ENCODE results near the gene TST.

- TF ChIP-seq, protein P1, sequence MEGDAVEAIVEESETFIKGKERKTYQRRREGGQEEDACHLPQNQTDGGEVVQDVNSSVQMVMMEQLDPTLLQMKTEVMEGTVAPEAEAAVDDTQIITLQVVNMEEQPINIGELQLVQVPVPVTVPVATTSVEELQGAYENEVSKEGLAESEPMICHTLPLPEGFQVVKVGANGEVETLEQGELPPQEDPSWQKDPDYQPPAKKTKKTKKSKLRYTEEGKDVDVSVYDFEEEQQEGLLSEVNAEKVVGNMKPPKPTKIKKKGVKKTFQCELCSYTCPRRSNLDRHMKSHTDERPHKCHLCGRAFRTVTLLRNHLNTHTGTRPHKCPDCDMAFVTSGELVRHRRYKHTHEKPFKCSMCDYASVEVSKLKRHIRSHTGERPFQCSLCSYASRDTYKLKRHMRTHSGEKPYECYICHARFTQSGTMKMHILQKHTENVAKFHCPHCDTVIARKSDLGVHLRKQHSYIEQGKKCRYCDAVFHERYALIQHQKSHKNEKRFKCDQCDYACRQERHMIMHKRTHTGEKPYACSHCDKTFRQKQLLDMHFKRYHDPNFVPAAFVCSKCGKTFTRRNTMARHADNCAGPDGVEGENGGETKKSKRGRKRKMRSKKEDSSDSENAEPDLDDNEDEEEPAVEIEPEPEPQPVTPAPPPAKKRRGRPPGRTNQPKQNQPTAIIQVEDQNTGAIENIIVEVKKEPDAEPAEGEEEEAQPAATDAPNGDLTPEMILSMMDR (IDR thresholded peaks at IDR 0.05 in 4 of 5, conservative IDR thresholded peaks at IDR 0.05 in 1 of 5) = no peak
- no peak for TF ChIP-seq POLR2A (IDR thresholded peaks at IDR 0.05)
These were observed 997 bp downstream of the TST start for GRCh38 chr22:37018086-37018814.

Data from gastrocnemius medialis (tissue), 4 donors.